ENCODE results near the gene HS3ST4. TPM values are rescaled to one million over a fixed set of nuclear protein-coding genes. Genes with fewer than 3 reads are reported as not detected.

HS3ST4 gene
- total RNA-seq, 1 experiment from 2014 or later = not detected

- ATAC-seq = no peak
- DNase-seq (ENCODE audit: low read depth, low spot score) = no peak
- no peaks in the 10 kb centered on the region for H3K4me1 ChIP-seq (ENCODE audit: control insufficient read depth, insufficient read depth, low read length)
- no peak overlapping the region for H3K27ac ChIP-seq (ENCODE audit: low read length)
- ChIA-PET POLR2A (no interaction called here), CTCF (no interaction called here)
- no peaks in the 10 kb centered on the region for H3K9me3 ChIP-seq (ENCODE audit: control insufficient read depth, insufficient read depth, low read depth, low read length)
- H3K36me3 ChIP-seq (ENCODE audit: control insufficient read depth, insufficient read depth, low read length) = no peaks in the 10 kb centered on the region
- in situ Hi-C loops (cut with HindIII; ENCODE audit: low pct_unique_long_range_greater_than_20kb, low sequenced_read_pairs) = no loop called here
- intact Hi-C loops (cut with micrococcal nuclease; ENCODE audit: unreplicated experiment) = no loop called here
- BruUV-seq (replicated peaks) = no TSS peak
- no peak overlapping the region for H3K4me3 ChIP-seq (ENCODE audit: low read depth in 2 of 2, low read length in 2 of 2)
- no peaks in the 10 kb centered on the region for H3K27me3 ChIP-seq (ENCODE audit: control insufficient read depth, insufficient read depth, low read length)
- TF ChIP-seq REST (IDR thresholded peaks at IDR 0.05; ENCODE audit: insufficient read depth in 1 of 2, low read depth in 2 of 2, low read length in 1 of 2) (no peak), CTCF (IDR thresholded peaks at IDR 0.05) (no peak), TCF7L2 (IDR thresholded peaks at IDR 0.05; ENCODE audit: low read depth, low read length) (no peak), SIN3A (IDR thresholded peaks at IDR 0.05; ENCODE audit: borderline replicate concordance, insufficient read depth, low read depth, low read length) (no peak), POLR2AphosphoS5 (IDR thresholded peaks at IDR 0.05; ENCODE audit: low read depth, low read length) (no peak)
These were observed 182.4 kb downstream of the HS3ST4 start for GRCh38 chr16:25874196-25874595.

GRCh38 chr16:25875956-25876598, 184.3 kb downstream of the HS3ST4 start:
- in situ Hi-C loops (cut with HindIII; ENCODE audit: low pct_unique_long_range_greater_than_20kb, low sequenced_read_pairs) = no loop called here
- ATAC-seq = no peak
- ChIA-PET POLR2A (no interaction called here), CTCF (no interaction called here)
- intact Hi-C loops (cut with micrococcal nuclease; ENCODE audit: unreplicated experiment) = no loop called here
- H3K9me3 ChIP-seq (ENCODE audit: control insufficient read depth, insufficient read depth, low read depth, low read length) = no peaks in the 10 kb centered on the region
- BruUV-seq (replicated peaks) = no TSS peak
- no peaks in the 10 kb centered on the region for H3K27me3 ChIP-seq (ENCODE audit: control insufficient read depth, insufficient read depth, low read length)
- H3K27ac ChIP-seq (ENCODE audit: low read length) = no peak overlapping the region
- H3K4me1 ChIP-seq (ENCODE audit: control insufficient read depth, insufficient read depth, low read length) = no peaks in the 10 kb centered on the region
- DNase-seq (ENCODE audit: low read depth, low spot score) = no peak
- TF ChIP-seq SIN3A (IDR thresholded peaks at IDR 0.05; ENCODE audit: borderline replicate concordance, insufficient read depth, low read depth, low read length) (no peak), REST (IDR thresholded peaks at IDR 0.05; ENCODE audit: insufficient read depth in 1 of 2, low read depth in 2 of 2, low read length in 1 of 2) (no peak), CTCF (IDR thresholded peaks at IDR 0.05) (no peak), TCF7L2 (IDR thresholded peaks at IDR 0.05; ENCODE audit: low read depth, low read length) (no peak), POLR2AphosphoS5 (IDR thresholded peaks at IDR 0.05; ENCODE audit: low read depth, low read length) (no peak)
- no peak overlapping the region for H3K4me3 ChIP-seq (ENCODE audit: low read depth in 2 of 2, low read length in 2 of 2)
- no peaks in the 10 kb centered on the region for H3K36me3 ChIP-seq (ENCODE audit: control insufficient read depth, insufficient read depth, low read length)

Data from Panc1 (cell line).